Large intestine (tissue), 3 donors: Measurements from ENCODE around the gene B3GNT3. TPM values are rescaled to one million over a fixed set of nuclear protein-coding genes. Genes with fewer than 3 reads are reported as not detected.

Source experiments
- DNase-seq, 2 donors: peaks; one replicate each; pipeline versions ENCODE4 v3.0.0 to v3.0.0-alpha.2; 2013
- H3K27ac ChIP-seq: one replicate; pipeline ENCODE4 v1.5.1; 2013; ENCODE audit warnings: low read length
- H3K27me3 ChIP-seq: 2 replicates; pipeline ENCODE4 v1.6.1; 2013; ENCODE audit warnings: low read length; ENCODE audit not compliant: control insufficient read depth, insufficient read depth
- H3K36me3 ChIP-seq: 2 replicates; pipeline ENCODE4 v1.6.1; 2013; ENCODE audit warnings: low read length; ENCODE audit not compliant: control insufficient read depth, insufficient read depth
- H3K4me1 ChIP-seq: one replicate; pipeline ENCODE4 v1.6.1; 2013; ENCODE audit warnings: low read length; ENCODE audit not compliant: control insufficient read depth, insufficient read depth
- H3K4me3 ChIP-seq: one replicate; pipeline ENCODE4 v1.5.1; 2013; ENCODE audit warnings: low read length
- H3K9me3 ChIP-seq: one replicate; pipeline ENCODE4 v1.6.1; 2013; ENCODE audit warnings: mild to moderate bottlenecking, low read depth, low read length, moderate library complexity; ENCODE audit not compliant: control insufficient read depth
- WGBS: methylation state at CpG from one replicate; pipeline ENCODE4 v1.1.5; 2013; ENCODE audit warnings: low lambda C conversion rate; ENCODE audit not compliant: insufficient coverage; 5-methylcytosine and 5-hydroxymethylcytosine counted together
- polyA plus RNA-seq: library from polyadenylated mRNA; unstranded; fragments of 120-200 nt; gene quantifications from one replicate; pipeline ENCODE4 v1.2.1, GENCODE V29; 2013

The B3GNT3 gene
- polyA plus RNA-seq, 1 donor: 91.7 TPM

- Histone ChIP-seq H3K9me3 (no peaks in the 10 kb centered on the region), H3K4me1 (peaks cover 15% of the 10 kb centered on the region), H3K36me3 (peaks cover 44% of the 10 kb centered on the region), H3K27me3 (peaks cover 3% of the 10 kb centered on the region), H3K27ac (no peak overlapping the region), H3K4me3 (no peak overlapping the region)
- WGBS: no CpG with 5 or more reads among the region's 31 CpGs
- DNase-seq: no peak
Measured at GRCh38 chr19:17862711-17863519, 68.0 kb downstream of the B3GNT3 start.

Other genes starting within 250 kb of the B3GNT3 start
- 50.4 TPM for gene COLGALT1, start 239.5 kb upstream of the B3GNT3 start, polyA plus RNA-seq
- gene UNC13A, start 106.8 kb upstream of the B3GNT3 start, polyA plus RNA-seq: 2.7 TPM
- 21.2 TPM for gene MAP1S, start 75.7 kb upstream of the B3GNT3 start, polyA plus RNA-seq
- gene FCHO1, start 43.7 kb upstream of the B3GNT3 start, polyA plus RNA-seq: 2.5 TPM
- 1.6 TPM for gene INSL3, start 26.4 kb downstream of the B3GNT3 start, polyA plus RNA-seq
- 9.9 TPM for gene JAK3, start 52.8 kb downstream of the B3GNT3 start, polyA plus RNA-seq
- gene RPL18A, start 64.8 kb downstream of the B3GNT3 start, polyA plus RNA-seq: 1,919 TPM
- gene SLC5A5, start 76.8 kb downstream of the B3GNT3 start, polyA plus RNA-seq: not detected
- gene CCDC124, start 137.9 kb downstream of the B3GNT3 start, polyA plus RNA-seq: 49.7 TPM
- 1.1 TPM for gene KCNN1, start 172.0 kb downstream of the B3GNT3 start, polyA plus RNA-seq
- 7.7 TPM for gene ARRDC2, start 213.0 kb downstream of the B3GNT3 start, polyA plus RNA-seq